ENCODE data around the gene ZNF488.

Gene ZNF488

GRCh38 chr10:47366181-47366631 is 17.9 kb downstream of the ZNF488 start:
- DNase-seq (ENCODE audit: low spot score): no peak

DNA sequence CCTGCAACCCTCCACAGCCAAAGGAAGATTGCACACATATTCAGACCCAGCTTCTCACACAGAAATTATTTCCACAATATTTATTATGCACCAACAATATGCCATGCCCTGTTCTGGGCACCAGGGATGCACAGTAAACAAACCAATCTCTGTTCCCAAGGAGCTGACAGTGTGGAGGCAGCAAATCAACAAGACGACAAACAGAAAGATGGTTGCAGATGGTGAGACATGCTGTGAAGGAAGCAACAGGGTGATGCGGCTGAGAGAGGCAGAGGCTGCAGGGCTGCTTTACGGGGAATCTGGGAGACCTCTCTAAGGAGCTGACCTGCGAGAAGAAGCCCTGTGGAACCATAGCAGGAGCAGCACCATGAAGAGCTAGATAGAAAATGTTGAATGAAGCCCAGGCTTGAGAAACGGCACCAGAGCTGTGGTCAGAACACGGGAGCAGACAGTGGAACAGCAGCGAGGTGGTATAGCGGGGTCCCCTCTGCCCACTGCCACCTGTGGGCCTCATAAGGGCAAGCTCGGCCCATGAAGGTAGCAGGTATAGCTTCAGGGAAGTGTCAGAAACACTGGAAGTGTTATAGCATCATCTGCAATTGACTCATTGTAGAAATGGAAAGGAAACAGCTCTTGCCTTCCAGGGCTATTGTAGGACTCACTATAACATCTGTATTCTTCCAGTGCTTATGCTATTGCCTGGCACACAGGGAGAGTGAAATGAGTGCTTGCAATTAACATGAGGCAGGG is 18.5 kb downstream of the ZNF488 start:
- DNase-seq (ENCODE audit: low spot score): no peak

DNA sequence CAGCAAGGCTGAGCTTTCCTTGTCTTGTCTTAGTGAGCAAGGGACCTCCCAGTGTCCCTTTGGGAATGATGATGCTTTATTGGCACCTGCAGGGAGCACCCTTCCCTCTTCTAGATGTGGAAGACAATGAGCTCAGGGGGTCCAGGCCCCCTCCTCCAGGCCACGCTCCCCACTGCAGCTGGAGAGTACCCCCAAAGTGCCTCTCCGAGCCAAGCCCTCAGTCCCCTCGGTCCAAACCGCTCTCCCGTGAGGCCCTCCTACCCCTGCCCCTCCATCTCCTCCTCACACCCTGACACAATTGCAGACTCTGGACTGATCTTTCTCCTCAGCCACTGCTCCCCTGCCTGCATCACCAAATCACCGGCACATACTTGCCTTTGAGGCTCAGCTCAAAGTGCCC is 19.2 kb downstream of the ZNF488 start:
- DNase-seq (ENCODE audit: low spot score): no peak

GRCh38 chr10:47364366-47364765 is 19.7 kb downstream of the ZNF488 start:
- no peak for DNase-seq (ENCODE audit: low spot score)

GRCh38 chr10:47363781-47364180 is 20.3 kb downstream of the ZNF488 start:
- DNase-seq (ENCODE audit: low spot score): no peak

- no peak for DNase-seq (ENCODE audit: low spot score)
These were observed 21.9 kb downstream of the ZNF488 start for GRCh38 chr10:47362199-47362598.

- no peak for DNase-seq (ENCODE audit: low spot score)
These were observed 22.8 kb downstream of the ZNF488 start for GRCh38 chr10:47361293-47361692.

- no peak for DNase-seq (ENCODE audit: low spot score)
These were observed 23.6 kb downstream of the ZNF488 start for GRCh38 chr10:47360419-47361040.

DNA sequence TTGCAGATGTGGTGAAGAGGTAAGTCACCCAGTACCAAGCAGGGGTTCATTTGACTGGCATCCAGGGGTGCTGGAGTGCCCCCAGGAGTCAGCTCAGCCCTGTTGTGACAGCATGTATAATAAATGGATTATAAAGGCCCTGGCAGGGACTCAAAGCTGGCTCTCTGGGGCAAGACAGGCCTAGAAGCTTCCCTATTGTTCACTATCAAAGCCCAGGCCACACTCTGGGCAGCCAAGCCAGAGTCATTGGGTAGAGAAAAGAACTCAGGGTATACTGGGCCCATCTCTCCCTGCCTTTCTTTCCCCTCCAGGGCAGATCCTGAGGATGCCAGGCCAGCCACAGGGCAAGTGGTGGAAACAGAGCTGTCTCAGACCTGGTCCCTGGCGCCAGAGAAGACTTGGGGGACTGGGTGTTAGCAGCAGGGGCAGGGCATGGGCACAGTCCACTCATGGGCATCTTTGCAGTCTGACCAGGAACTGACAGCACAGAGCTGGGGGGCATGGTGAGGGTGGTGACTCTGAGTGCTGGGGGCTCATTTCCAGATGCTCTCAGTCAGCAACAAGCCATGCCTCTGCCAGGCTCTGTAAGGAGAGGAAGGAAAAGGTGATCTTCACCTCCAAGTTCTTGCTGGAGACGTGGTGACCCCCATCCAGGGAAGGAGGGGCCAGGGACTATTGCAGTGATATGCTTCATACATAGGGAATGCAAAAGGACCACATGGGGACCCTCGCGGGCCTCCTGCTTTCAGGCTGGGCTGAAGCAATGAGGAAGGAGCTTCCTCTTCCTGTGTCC is 24.3 kb downstream of the ZNF488 start:
- DNase-seq (ENCODE audit: low spot score): no peak

GRCh38 chr10:47359101-47359500 is 25.0 kb downstream of the ZNF488 start:
- DNase-seq (ENCODE audit: low spot score): no peak

GRCh38 chr10:47358457-47358856 is 25.6 kb downstream of the ZNF488 start:
- DNase-seq (ENCODE audit: low spot score): no peak

DNA sequence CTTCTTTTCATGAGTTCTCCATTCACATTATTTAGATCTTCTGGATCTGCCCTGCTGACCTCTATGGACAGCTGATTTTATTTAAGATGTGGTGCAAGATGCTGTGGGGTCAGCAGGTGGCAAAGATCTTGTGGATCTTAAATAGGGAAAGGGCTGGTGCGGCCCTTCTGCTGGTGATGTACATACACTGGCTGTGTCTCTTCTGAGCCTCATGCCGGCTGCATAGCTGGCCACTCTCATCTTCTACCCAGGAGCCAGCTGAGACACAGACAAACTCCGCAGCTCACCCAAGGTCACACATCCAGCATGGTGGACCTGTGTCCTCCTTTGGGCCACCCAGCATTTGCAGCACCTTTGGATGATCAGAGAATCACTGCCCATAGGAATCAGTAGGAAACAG is 26.2 kb downstream of the ZNF488 start:
- DNase-seq (ENCODE audit: low spot score): no peak

DNA sequence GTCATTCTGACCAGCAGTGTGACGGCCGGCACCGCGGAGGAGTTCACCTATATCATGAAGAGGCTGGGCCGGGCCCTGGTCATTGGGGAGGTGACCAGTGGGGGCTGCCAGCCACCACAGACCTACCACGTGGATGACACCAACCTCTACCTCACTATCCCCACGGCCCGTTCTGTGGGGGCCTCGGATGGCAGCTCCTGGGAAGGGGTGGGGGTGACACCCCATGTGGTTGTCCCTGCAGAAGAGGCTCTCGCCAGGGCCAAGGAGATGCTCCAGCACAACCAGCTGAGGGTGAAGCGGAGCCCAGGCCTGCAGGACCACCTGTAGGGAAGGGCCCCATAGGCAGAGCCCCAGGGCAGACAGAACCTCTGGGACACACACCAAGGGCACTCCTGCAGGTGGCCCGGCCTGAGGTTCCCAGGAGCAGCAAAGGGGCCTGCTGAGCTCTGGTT is 26.9 kb downstream of the ZNF488 start:
- DNase-seq (ENCODE audit: low spot score): no peak

GRCh38 chr10:47356708-47357107 is 27.4 kb downstream of the ZNF488 start:
- no peak for DNase-seq (ENCODE audit: low spot score)

DNA sequence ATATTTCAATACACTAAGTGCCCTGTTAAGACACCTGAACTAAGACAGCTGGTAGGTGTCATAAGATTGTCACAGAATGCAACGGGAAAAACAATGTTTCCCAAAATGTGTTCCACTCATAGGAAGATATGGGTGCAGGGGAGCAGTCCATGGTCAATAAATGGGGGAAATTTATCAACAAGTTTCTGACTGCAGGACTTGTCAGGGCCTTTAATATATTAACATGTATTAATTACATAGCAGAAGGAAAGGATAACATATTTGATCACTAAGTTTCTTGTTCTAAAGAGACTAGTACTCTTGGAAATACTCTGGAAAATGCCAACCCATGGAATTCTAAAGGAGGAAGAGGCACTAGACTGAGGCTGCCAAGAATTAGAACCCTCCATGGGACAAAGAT is 29.2 kb downstream of the ZNF488 start:
- DNase-seq (ENCODE audit: low spot score): no peak

DNA sequence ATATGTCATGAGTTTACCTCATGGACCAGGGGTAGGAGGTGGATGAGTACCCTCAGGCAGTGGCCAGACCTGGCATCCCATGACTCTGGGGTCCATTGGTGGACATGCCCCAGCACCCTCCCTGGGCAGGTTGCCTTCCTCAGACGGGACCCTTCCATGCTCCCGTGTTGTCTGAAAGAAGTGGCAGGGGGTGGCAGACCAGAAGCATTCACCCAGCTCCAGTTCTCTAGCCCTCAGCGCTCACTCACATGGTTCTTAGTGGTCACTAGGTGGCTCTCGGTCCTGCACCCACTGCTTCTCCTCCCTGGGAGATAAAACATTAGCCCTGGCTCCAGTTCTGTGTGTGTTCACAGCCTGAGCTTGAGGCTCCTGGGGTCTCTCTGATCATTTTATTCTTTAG is 29.9 kb downstream of the ZNF488 start:
- DNase-seq (ENCODE audit: low spot score): no peak

DNA sequence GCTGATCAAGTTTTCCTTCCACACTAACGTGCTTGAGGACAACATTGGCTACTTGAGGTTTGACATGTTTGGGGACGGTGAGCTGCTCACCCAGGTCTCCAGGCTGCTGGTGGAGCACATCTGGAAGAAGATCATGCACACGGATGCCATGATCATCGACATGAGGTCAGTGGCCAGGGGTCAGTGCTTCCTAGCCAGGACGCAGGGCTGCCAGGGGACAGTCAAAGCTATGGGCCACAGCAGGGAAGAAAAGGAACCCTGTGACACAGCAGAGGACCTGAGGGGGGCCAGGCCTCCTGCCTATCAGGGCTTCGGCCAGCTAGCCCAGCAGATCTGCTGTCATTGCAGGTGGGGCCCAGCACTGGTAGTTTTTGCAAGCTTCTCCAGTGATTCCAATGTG is 30.7 kb downstream of the ZNF488 start:
- DNase-seq (ENCODE audit: low spot score): no peak

GRCh38 chr10:47351899-47352815 is 31.9 kb downstream of the ZNF488 start:
- no peak for DNase-seq (ENCODE audit: low spot score)

GRCh38 chr10:47350671-47351640 is 33.1 kb downstream of the ZNF488 start:
- DNase-seq (ENCODE audit: low spot score): no peak

DNA sequence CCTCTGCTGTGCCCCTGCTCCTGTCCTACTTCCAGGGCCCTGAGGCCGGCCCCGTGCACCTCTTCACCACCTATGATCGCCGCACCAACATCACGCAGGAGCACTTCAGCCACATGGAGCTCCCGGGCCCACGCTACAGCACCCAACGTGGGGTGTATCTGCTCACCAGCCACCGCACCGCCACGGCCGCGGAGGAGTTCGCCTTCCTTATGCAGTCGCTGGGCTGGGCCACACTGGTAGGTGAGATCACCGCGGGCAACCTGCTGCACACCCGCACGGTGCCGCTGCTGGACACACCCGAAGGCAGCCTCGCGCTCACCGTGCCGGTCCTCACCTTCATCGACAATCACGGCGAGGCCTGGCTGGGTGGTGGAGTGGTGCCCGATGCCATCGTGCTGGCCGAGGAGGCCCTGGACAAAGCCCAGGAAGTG is 34.1 kb downstream of the ZNF488 start:
- no peak for DNase-seq (ENCODE audit: low spot score)

GRCh38 chr10:47349516-47349915 is 34.6 kb downstream of the ZNF488 start:
- DNase-seq (ENCODE audit: low spot score): no peak
